ENCODE measurements around the gene FGF5.

The FGF5 gene

DNA sequence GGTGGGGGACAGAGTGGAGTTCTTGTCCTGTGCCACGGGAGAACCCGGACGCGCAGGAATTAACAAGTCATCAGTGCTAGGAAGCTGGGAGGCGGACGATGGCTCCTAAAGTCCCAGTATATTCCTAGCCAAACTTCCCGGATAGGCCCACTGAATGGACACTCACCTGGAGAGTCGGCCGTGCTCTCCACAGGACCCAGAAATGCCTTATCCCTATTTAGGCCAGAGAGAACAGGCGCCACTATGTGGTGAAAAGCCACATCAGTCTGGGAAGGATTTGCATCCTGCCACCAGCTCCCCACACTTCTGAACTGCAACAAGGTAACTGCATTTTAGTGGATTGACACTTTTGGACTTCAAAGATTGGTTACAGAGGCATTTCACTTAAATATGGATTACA is 70.1 kb downstream of the FGF5 start:
- DNase-seq (ENCODE audit: low read depth in 2 of 2) = no peak

DNA sequence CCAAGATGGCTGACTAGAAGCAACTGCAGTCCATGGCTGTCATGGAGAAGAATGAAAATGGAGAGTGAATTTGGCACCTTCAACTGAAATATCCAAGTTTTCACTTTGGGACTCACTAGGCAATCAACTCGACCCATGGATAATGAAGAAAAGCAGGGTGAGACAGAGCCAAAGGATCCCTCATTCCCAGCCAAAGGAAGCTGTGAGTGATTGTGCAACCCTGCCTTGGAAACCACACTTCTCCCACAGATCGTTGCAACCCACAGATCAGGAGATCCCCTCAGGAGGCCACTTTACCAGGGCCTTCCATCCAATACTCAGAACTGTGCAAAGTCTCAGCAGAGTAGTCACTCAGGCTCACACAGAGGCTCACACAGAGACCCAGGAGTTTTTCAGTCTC is 73.6 kb downstream of the FGF5 start:
- DNase-seq (ENCODE audit: low read depth in 2 of 2) = no peak

Data from activated CD4-positive, alpha-beta T cell treated with anti-CD3 and anti-CD28 coated beads for 24 hours (primary cell).